ENCODE results near the gene SPPL3. TPM values are rescaled to one million over a fixed set of nuclear protein-coding genes. Genes with fewer than 3 reads are reported as not detected.
A peak's percentile ranks its signal among the peaks of the same experiment; 100 is the strongest.

The SPPL3 gene
- total RNA-seq, 1 experiment from 2014 or later, result 18.8 TPM

DNA sequence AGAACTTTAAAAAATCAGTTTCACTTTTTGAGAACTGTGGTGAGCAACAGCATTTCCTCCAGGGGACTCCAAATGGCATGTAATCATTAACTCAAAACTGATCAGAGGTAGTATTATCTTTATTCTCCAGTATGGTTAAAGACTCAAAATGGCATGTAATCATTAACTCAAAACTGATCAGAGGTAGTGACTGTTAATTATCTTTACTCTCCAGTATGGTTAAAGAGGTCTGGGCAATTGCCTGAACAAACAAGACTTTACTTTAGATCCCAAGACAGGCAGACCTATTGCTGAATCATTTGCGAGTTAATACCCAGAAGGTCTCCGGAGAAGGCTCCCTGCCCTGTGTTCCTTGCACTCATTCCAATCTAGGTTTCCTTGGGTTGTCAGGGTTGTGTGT lies 185.1 kb downstream of the SPPL3 start:
- Histone ChIP-seq H3K27ac (ENCODE audit: low read length) (no peak overlapping the region), H3K9me2 (replicated peaks; ENCODE audit: low read length) (no peaks in the 10 kb centered on the region), H3K4me1 (ENCODE audit: insufficient read depth, low read length) (peaks cover 10% of the 10 kb centered on the region; the same call in 1 of the 2 replicates), H3K9me3 (ENCODE audit: low read length) (no peaks in the 10 kb centered on the region), H3K4me3 (ENCODE audit: low read length) (no peak overlapping the region), H3K27me3 (ENCODE audit: low read length) (no peaks in the 10 kb centered on the region), H3K36me3 (ENCODE audit: low read depth, low read length) (peaks cover 58% of the 10 kb centered on the region), H3K9ac (ENCODE audit: low read length) (no peak overlapping the region), H2AFZ (ENCODE audit: low read length) (no peak overlapping the region), H3F3A (ENCODE audit: low read length, unreplicated experiment) (no peaks in the 10 kb centered on the region), H3K79me2 (ENCODE audit: low read length) (no peaks in the 10 kb centered on the region), H3K4me2 (ENCODE audit: low read length) (no peak overlapping the region), H4K20me1 (ENCODE audit: low read length) (no peaks in the 10 kb centered on the region)
- intact Hi-C loops (cut with micrococcal nuclease), result no loop called here
- TF ChIP-seq EZH2 (IDR thresholded peaks at IDR 0.05; ENCODE audit: low read length, unreplicated experiment), result no peak
- no peak for TF ChIP-seq EZH2phosphoT487 (IDR thresholded peaks at IDR 0.05; ENCODE audit: borderline replicate concordance, low read length)
- TF ChIP-seq, protein P1, sequence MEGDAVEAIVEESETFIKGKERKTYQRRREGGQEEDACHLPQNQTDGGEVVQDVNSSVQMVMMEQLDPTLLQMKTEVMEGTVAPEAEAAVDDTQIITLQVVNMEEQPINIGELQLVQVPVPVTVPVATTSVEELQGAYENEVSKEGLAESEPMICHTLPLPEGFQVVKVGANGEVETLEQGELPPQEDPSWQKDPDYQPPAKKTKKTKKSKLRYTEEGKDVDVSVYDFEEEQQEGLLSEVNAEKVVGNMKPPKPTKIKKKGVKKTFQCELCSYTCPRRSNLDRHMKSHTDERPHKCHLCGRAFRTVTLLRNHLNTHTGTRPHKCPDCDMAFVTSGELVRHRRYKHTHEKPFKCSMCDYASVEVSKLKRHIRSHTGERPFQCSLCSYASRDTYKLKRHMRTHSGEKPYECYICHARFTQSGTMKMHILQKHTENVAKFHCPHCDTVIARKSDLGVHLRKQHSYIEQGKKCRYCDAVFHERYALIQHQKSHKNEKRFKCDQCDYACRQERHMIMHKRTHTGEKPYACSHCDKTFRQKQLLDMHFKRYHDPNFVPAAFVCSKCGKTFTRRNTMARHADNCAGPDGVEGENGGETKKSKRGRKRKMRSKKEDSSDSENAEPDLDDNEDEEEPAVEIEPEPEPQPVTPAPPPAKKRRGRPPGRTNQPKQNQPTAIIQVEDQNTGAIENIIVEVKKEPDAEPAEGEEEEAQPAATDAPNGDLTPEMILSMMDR (conservative IDR thresholded peaks at IDR 0.05; ENCODE audit: low read depth, low read length), result no peak
- DNase-seq (no peak), ATAC-seq (no peak)
- no TSS peak for BruUV-seq (replicated peaks)
- ChIA-PET CTCF (no interaction called here), POLR2A (ENCODE audit: unreplicated experiment) (no interaction called here)

DNA sequence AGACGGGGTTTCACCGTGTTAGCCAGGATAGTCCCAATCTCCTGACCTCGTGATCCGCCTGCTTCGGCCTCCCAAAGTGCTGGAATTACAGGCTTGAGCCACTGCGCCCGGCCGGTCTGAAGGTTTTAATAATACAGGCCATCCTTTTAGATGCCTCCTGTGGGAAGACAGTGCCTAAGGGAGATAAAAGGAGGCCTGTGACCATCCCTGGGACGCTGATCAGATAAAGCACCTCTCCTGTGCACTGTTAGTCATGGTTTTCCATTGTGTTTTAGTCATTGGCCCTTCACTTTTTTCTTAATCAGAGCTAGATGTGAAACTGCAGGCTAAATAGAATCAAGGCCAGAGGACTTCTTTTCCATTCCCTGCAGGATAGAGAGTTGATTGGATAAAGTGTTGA lies 186.1 kb downstream of the SPPL3 start:
- Histone ChIP-seq H3K4me1 (ENCODE audit: insufficient read depth, low read length) (peaks cover 10% of the 10 kb centered on the region; the same call in 1 of the 2 replicates), H2AFZ (ENCODE audit: low read length) (no peak overlapping the region), H3K4me2 (ENCODE audit: low read length) (no peak overlapping the region), H3K9me2 (replicated peaks; ENCODE audit: low read length) (no peaks in the 10 kb centered on the region), H3K27me3 (ENCODE audit: low read length) (no peaks in the 10 kb centered on the region), H3K36me3 (ENCODE audit: low read depth, low read length) (peaks cover 58% of the 10 kb centered on the region), H3K27ac (ENCODE audit: low read length) (no peak overlapping the region), H3K9ac (ENCODE audit: low read length) (no peak overlapping the region), H3K4me3 (ENCODE audit: low read length) (no peak overlapping the region), H3K9me3 (ENCODE audit: low read length) (no peaks in the 10 kb centered on the region), H3K79me2 (ENCODE audit: low read length) (no peaks in the 10 kb centered on the region), H4K20me1 (ENCODE audit: low read length) (no peaks in the 10 kb centered on the region), H3F3A (ENCODE audit: low read length, unreplicated experiment) (peaks cover 6% of the 10 kb centered on the region)
- TF ChIP-seq, protein P1 (conservative IDR thresholded peaks at IDR 0.05; ENCODE audit: low read depth, low read length), result no peak
- TF ChIP-seq EZH2phosphoT487 (IDR thresholded peaks at IDR 0.05; ENCODE audit: borderline replicate concordance, low read length) (no peak), EZH2 (IDR thresholded peaks at IDR 0.05; ENCODE audit: low read length, unreplicated experiment) (no peak)
- ChIA-PET CTCF (no interaction called here), POLR2A (ENCODE audit: unreplicated experiment) (no interaction called here)
- ATAC-seq (no peak), DNase-seq (no peak)
- BruUV-seq (replicated peaks), result no TSS peak
- intact Hi-C loops (cut with micrococcal nuclease), result no loop called here

DNA sequence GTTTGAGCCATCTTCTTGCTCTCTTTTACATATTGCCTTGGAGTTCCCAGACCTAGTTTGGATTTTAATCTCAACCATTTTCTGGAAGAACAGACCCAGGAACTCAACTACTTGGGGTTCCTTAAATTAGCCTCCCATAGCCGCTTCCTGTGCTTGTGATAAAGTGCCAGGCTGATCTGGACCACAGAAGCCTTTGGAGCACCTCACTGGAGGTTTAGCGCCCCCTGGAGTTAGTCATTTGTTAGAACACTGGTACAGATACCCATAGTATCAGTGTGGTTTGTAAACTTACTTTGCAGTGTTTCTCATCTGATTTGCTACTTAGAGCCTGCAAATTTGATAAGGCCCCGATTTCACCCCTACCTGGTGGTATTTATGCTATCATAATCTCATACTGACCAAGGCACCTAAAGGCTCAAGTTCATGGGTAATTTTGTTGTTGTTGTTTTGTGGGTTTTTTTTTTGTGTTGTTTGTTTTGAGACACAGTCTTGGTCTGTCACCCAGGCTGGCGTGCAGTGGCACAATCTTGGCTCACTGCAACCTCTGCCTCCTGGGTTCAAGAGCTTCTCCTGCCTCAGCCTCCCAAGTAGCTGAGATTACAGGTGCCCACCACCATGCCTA lies 190.2 kb downstream of the SPPL3 start:
- H3K79me2 ChIP-seq (ENCODE audit: low read length), result peaks cover 25% of the 10 kb centered on the region
- H4K20me1 ChIP-seq (ENCODE audit: low read length), result no peaks in the 10 kb centered on the region
- peaks cover 27% of the 10 kb centered on the region; the same call in 1 of the 2 replicates for H3K36me3 ChIP-seq (ENCODE audit: low read depth, low read length)
- ChIA-PET POLR2A (ENCODE audit: unreplicated experiment) (no interaction called here), CTCF (no interaction called here)
- H3K27me3 ChIP-seq (ENCODE audit: low read length), result no peaks in the 10 kb centered on the region
- H3K4me2 ChIP-seq (ENCODE audit: low read length), result no peak overlapping the region
- H3K4me1 ChIP-seq (ENCODE audit: insufficient read depth, low read length), result peaks cover 17% of the 10 kb centered on the region
- ATAC-seq, result peak; percentile 55
- H3K9ac ChIP-seq (ENCODE audit: low read length), result no peak overlapping the region
- H3K9me3 ChIP-seq (ENCODE audit: low read length), result no peaks in the 10 kb centered on the region
- H3F3A ChIP-seq (ENCODE audit: low read length, unreplicated experiment), result peaks cover 6% of the 10 kb centered on the region
- H3K27ac ChIP-seq (ENCODE audit: low read length), result no peak overlapping the region
- DNase-seq, result peak; percentile 88
- TF ChIP-seq EZH2phosphoT487 (IDR thresholded peaks at IDR 0.05; ENCODE audit: borderline replicate concordance, low read length) (no peak), EZH2 (IDR thresholded peaks at IDR 0.05; ENCODE audit: low read length, unreplicated experiment) (no peak)
- TF ChIP-seq, protein P1 (conservative IDR thresholded peaks at IDR 0.05; ENCODE audit: low read depth, low read length), result peak; percentile 96
- H3K4me3 ChIP-seq (ENCODE audit: low read length), result no peak overlapping the region
- BruUV-seq (replicated peaks), result no TSS peak
- H2AFZ ChIP-seq (ENCODE audit: low read length), result no peak overlapping the region
- H3K9me2 ChIP-seq (replicated peaks; ENCODE audit: low read length), result no peaks in the 10 kb centered on the region
- intact Hi-C loops (cut with micrococcal nuclease), result loop anchor here (1.0 to 5.0 kb wide), 4 partner anchors 67 to 258 kb away; partner anchors contain the start of gene SPPL3

Measured in PC-3 (cell line).